Sigmoid colon (tissue), 4 donors: ENCODE measurements around the gene SACM1L.

Source experiments
- CTCF ChIP-seq, 4 experiments: fragments of 450-650 bp in 3 of 4; fragments of 200-600 bp in 1 of 4; IDR thresholded peaks; one replicate each; pipeline ENCODE4 v1.5.1; 2016 to 2019; ENCODE audit warnings: antibody characterized with exemption in 4 of 4, mild to moderate bottlenecking in 3 of 4, moderate library complexity in 2 of 4
- EP300 ChIP-seq, 4 donors: sonication (generic); formaldehyde crosslinking; IDR thresholded peaks; one replicate each; pipeline ENCODE4 v1.6.1; 2017; ENCODE audit warnings: antibody characterized with exemption in 4 of 4

GRCh38 chr3:45777111-45777745 is 88.0 kb downstream of the SACM1L start:
- TF ChIP-seq CTCF (IDR thresholded peaks at IDR 0.05) (no peak), EP300 (IDR thresholded peaks at IDR 0.05) (no peak)
